HG03064 (cell line): ENCODE data around the gene PAQR5.

Experiments used
- ATAC-seq: cut with Tn5 transposase; IDR thresholded peaks from one replicate; pipeline ENCODE4 v1.9.1; 2021; ENCODE audit warnings: low read depth; ENCODE audit not compliant: unreplicated experiment

PAQR5 gene

GRCh38 chr15:69388260-69388705 lies 89.6 kb downstream of the PAQR5 start:
- ATAC-seq = no peak

- no peak for ATAC-seq
These were observed 90.7 kb downstream of the PAQR5 start for GRCh38 chr15:69389426-69389825.

GRCh38 chr15:69390575-69390974 lies 91.9 kb downstream of the PAQR5 start:
- ATAC-seq = no peak

- no peak for ATAC-seq
These were observed 92.5 kb downstream of the PAQR5 start for GRCh38 chr15:69391046-69391757.

- ATAC-seq = no peak
These were observed 93.6 kb downstream of the PAQR5 start for GRCh38 chr15:69392352-69392751.

GRCh38 chr15:69393831-69394491 lies 95.2 kb downstream of the PAQR5 start:
- ATAC-seq = no peak

GRCh38 chr15:69394556-69395282 lies 96.0 kb downstream of the PAQR5 start:
- no peak for ATAC-seq

GRCh38 chr15:69395460-69395859 lies 96.7 kb downstream of the PAQR5 start:
- no peak for ATAC-seq

GRCh38 chr15:69395991-69396390 lies 97.3 kb downstream of the PAQR5 start:
- ATAC-seq = no peak

- no peak for ATAC-seq
These were observed 99.8 kb downstream of the PAQR5 start for GRCh38 chr15:69398491-69398891.

- no peak for ATAC-seq
These were observed 102.1 kb downstream of the PAQR5 start for GRCh38 chr15:69400850-69401249.

GRCh38 chr15:69402816-69403215 lies 104.1 kb downstream of the PAQR5 start:
- ATAC-seq = no peak

GRCh38 chr15:69403594-69403993 lies 104.9 kb downstream of the PAQR5 start:
- no peak for ATAC-seq

GRCh38 chr15:69405110-69405509 lies 106.4 kb downstream of the PAQR5 start:
- ATAC-seq = no peak

- no peak for ATAC-seq
These were observed 109.1 kb downstream of the PAQR5 start for GRCh38 chr15:69407719-69408400.

- ATAC-seq = no peak
These were observed 110.1 kb downstream of the PAQR5 start for GRCh38 chr15:69408841-69409240.

- ATAC-seq = no peak
These were observed 111.6 kb downstream of the PAQR5 start for GRCh38 chr15:69410248-69410874.

GRCh38 chr15:69412274-69412673 lies 113.6 kb downstream of the PAQR5 start:
- ATAC-seq = no peak

- ATAC-seq = no peak
These were observed 114.0 kb downstream of the PAQR5 start for GRCh38 chr15:69412701-69413100.
